ENCODE results near the gene FAM219B. TPM values are rescaled to one million over a fixed set of nuclear protein-coding genes. Genes with fewer than 3 reads are reported as not detected.
"Not testable (repeated sequence)": the region's sequence is repeated elsewhere in the genome, so short reads cannot be mapped to it uniquely, and the experiment has no call there.

Gene FAM219B
- total RNA-seq, 2 donors from 2014 or later, result 49.6 to 74.3 TPM

DNA sequence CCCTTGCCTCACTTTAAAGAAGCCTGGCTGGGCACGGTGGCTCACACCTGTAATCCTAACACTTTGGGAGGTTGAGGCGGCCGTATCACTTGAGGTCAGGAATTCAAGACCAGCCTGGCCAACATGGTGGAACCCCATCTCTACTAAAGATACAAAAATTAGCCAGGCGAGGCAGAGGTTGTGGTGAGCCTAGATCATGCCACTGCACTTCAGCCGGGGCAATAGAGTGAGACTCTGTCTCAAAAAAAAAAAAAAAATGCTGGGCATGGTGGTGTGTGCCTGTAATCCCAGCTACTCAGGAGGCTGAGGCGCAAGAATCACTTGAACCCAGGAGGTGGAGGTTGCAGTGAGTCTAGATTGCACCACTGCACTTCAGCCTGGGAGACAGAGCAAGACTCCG is 12.3 kb downstream of the FAM219B start:
- H3K4me1 Mint-ChIP-seq (ENCODE audit: low read depth in 2 of 2), result peaks cover 19 to 25% of the 10 kb centered on the region in 2 donors
- not testable (repeated sequence) for H3K36me3 Mint-ChIP-seq; H3K4me3 Mint-ChIP-seq; H3K27ac Mint-ChIP-seq; H3K27me3 Mint-ChIP-seq; H3K9me3 Mint-ChIP-seq; ATAC-seq; DNase-seq (ENCODE audit: low spot score)

DNA sequence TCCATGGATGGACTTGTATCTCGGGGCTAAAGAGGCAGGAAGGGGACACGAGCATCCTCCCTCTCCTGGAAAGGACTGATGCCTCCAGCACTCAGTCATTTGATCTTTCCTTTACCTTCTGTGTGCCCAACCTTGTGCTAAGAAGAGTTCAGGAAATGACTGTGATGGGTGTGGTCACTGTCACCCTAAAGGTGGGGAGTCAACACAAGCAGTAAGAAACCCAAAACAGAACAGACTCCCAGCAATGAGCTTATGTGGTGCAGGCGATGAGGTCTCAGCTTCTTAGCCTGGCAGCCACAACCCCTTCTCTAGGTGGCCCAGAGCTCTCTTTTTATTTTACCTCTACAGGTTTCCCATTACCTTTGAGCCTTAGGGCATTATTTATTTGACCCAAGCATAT is 13.0 kb downstream of the FAM219B start:
- peaks cover 24 to 32% of the 10 kb centered on the region in 2 donors for H3K4me1 Mint-ChIP-seq (ENCODE audit: low read depth in 2 of 2)

DNA sequence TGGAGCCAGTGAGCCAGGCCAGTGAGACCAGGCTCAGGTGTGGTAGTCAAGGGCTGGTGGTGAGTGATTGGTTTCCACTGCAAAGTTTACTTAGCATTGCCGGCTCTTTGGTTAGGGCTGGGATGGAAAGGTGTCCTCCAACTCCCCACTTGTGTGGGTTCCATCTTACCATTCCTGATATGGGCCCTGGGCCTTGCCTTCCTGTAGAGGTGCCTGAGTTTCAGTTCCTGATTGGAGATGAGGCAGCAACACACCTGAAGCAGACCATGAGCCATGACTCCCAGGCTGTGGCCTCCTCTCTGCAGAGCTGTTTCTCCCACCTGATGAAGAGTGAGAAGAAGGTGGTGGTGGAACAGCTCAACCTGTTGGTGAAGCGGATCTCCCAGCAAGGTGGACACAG is 13.7 kb downstream of the FAM219B start:
- H3K9me3 Mint-ChIP-seq, result no peaks in the 10 kb centered on the region
- peaks cover 4% of the 10 kb centered on the region for H3K36me3 Mint-ChIP-seq
- H3K4me3 Mint-ChIP-seq, result no peak overlapping the region
- ATAC-seq (no peak), DNase-seq (ENCODE audit: low spot score) (no peak)
- peaks cover 24 to 32% of the 10 kb centered on the region in 2 donors for H3K4me1 Mint-ChIP-seq (ENCODE audit: low read depth in 2 of 2)
- no peaks in the 10 kb centered on the region for H3K27me3 Mint-ChIP-seq
- no peak overlapping the region for H3K27ac Mint-ChIP-seq

More for the DNA sequence above, 13.0 kb downstream of the FAM219B start:
- ATAC-seq, result no peak
- H3K9me3 Mint-ChIP-seq, result no peaks in the 10 kb centered on the region
- peaks cover 4% of the 10 kb centered on the region for H3K36me3 Mint-ChIP-seq
- no peak for DNase-seq (ENCODE audit: low spot score)
- H3K4me3 Mint-ChIP-seq, result peak overlapping the region; percentile 47
- H3K27me3 Mint-ChIP-seq, result no peaks in the 10 kb centered on the region
- peak overlapping the region; percentile 68 to 85 for H3K27ac Mint-ChIP-seq

- ATAC-seq (no peak), DNase-seq (ENCODE audit: low spot score) (no peak)
- no peak overlapping the region for H3K4me3 Mint-ChIP-seq
- peaks cover 4% of the 10 kb centered on the region for H3K36me3 Mint-ChIP-seq
- no peaks in the 10 kb centered on the region for H3K9me3 Mint-ChIP-seq
- no peaks in the 10 kb centered on the region for H3K27me3 Mint-ChIP-seq
- peak overlapping the region in 1 of 2 donors; percentile 56 for H3K27ac Mint-ChIP-seq
- H3K4me1 Mint-ChIP-seq (ENCODE audit: low read depth in 2 of 2), result peaks cover 24 to 32% of the 10 kb centered on the region in 2 donors
Measured at GRCh38 chr15:74892313-74892712, 14.3 kb downstream of the FAM219B start.

DNA sequence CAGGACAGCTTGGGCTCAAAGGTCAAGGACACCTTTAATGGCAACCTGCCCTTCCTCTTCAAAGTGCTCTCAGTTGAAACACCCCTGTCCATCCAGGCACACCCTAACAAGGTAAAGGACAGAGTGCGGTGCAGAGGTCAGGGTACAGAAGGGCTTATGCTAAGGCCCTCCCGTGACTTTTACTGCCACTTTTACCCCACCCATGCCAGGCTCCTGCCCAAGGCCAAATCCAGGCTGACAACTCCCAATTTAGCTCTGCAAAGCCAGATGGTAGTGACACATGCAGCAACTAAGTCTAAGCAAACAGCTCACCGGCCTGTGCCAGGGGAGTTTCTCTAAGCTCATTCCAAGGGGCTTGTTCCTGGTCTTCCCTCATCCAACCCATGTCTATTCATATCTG is 15.2 kb downstream of the FAM219B start:
- Mint-ChIP-seq H3K36me3 (peaks cover 4% of the 10 kb centered on the region), H3K4me1 (ENCODE audit: low read depth in 2 of 2) (peaks cover 24 to 32% of the 10 kb centered on the region in 2 donors)

DNA sequence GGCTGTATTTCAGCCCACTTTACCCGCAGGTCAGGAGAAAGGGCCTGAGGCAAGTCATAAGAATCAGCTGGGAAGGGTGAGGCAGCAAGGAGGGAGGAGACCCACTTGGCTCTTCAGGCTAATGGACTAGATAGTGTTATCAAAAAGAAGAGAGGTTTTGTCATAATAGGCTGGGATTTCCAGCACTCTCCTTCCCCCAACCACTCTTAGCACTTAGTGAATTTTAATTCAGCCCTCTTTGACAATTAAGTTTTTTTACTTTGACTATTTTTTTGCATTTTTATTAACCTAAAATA is 16.0 kb downstream of the FAM219B start:
- no peaks in the 10 kb centered on the region for H3K27me3 Mint-ChIP-seq
- peaks cover 24 to 32% of the 10 kb centered on the region in 2 donors for H3K4me1 Mint-ChIP-seq (ENCODE audit: low read depth in 2 of 2)
- H3K4me3 Mint-ChIP-seq, result peak overlapping the region; percentile 97
- H3K9me3 Mint-ChIP-seq, result no peaks in the 10 kb centered on the region
- H3K36me3 Mint-ChIP-seq, result peaks cover 4% of the 10 kb centered on the region
- DNase-seq (ENCODE audit: low spot score) (no peak), ATAC-seq (no peak)
- H3K27ac Mint-ChIP-seq, result peak overlapping the region; percentile 85 to 90

More for the DNA sequence above, 15.2 kb downstream of the FAM219B start:
- no peaks in the 10 kb centered on the region for H3K27me3 Mint-ChIP-seq
- H3K27ac Mint-ChIP-seq, result peak overlapping the region; percentile 12 to 56
- DNase-seq (ENCODE audit: low spot score) (no peak), ATAC-seq (no peak)
- H3K4me3 Mint-ChIP-seq, result peak overlapping the region; percentile 21
- no peaks in the 10 kb centered on the region for H3K9me3 Mint-ChIP-seq

DNA sequence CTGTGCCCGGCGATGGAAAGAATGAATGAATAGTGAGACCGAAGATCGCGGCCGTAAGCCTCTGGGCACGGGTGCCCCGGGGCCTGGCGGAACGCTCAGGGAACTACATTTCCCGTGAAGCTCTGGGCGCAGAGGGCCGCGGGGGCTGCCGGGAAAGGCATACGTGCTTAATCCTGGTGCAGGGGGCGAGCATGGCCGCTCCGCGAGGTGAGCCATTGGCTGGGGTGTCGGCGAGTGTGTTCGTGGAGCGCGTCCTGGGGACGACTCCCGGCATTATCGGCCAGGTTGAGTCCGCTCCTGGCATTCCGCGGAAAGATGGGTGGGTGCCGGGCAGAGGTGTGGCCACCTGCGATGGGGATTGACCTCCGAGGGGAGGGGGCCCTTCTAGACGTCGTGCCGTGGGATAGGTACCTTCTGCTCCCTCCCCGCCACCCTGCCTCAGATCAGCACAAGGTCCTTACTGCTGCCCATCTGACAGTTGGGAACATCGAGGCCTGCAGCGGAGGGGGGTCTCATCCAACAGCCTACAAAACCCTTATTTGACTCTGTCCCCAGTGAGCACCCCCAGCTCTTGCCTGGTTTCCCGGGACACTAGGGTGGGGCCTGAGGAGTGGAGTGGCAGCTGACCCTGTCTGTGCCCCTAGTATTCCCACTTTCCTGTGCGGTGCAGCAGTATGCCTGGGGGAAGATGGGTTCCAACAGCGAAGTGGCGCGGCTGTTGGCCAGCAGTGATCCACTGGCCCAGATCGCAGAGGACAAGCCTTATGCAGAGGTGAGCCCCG is 16.6 kb downstream of the FAM219B start, which contains the start of gene MPI:
TSS of gene MPI (plus strand) at position 160 of the 782 bp plus-strand sequence. CDS start at position 192, 32 bp downstream.
- Mint-ChIP-seq H3K4me1 (ENCODE audit: low read depth in 2 of 2) (peaks cover 24 to 32% of the 10 kb centered on the region in 2 donors), H3K36me3 (peaks cover 4% of the 10 kb centered on the region), H3K27ac (peak within 1 kb of the TSS; percentile 85 to 90), H3K27me3 (no peaks in the 10 kb centered on the region), H3K9me3 (no peaks in the 10 kb centered on the region), H3K4me3 (peak within 1 kb of the TSS; percentile 97)
- DNase-seq (ENCODE audit: low spot score) (peak; percentile 89), ATAC-seq (peak; percentile 99)

- peaks cover 24 to 32% of the 10 kb centered on the region in 2 donors for H3K4me1 Mint-ChIP-seq (ENCODE audit: low read depth in 2 of 2)
- DNase-seq (ENCODE audit: low spot score), result no peak
- H3K27ac Mint-ChIP-seq, result peak overlapping the region; percentile 85 to 90
- no peaks in the 10 kb centered on the region for H3K27me3 Mint-ChIP-seq
- peak overlapping the region; percentile 97 for H3K4me3 Mint-ChIP-seq
- peaks cover 4% of the 10 kb centered on the region for H3K36me3 Mint-ChIP-seq
- no peaks in the 10 kb centered on the region for H3K9me3 Mint-ChIP-seq
- peak; percentile 8 to 15 for ATAC-seq
Measured at GRCh38 chr15:74889390-74889882, 17.2 kb downstream of the FAM219B start.

GRCh38 chr15:74888716-74889115 is 17.9 kb downstream of the FAM219B start:
- Mint-ChIP-seq H3K36me3 (peaks cover 2% of the 10 kb centered on the region), H3K27me3 (no peaks in the 10 kb centered on the region), H3K9me3 (no peaks in the 10 kb centered on the region), H3K4me3 (no peak overlapping the region), H3K4me1 (ENCODE audit: low read depth in 2 of 2) (peaks cover 21 to 29% of the 10 kb centered on the region in 2 donors), H3K27ac (peak overlapping the region in 1 of 2 donors; percentile 85)
- no peak for ATAC-seq
- no peak for DNase-seq (ENCODE audit: low spot score)

DNA sequence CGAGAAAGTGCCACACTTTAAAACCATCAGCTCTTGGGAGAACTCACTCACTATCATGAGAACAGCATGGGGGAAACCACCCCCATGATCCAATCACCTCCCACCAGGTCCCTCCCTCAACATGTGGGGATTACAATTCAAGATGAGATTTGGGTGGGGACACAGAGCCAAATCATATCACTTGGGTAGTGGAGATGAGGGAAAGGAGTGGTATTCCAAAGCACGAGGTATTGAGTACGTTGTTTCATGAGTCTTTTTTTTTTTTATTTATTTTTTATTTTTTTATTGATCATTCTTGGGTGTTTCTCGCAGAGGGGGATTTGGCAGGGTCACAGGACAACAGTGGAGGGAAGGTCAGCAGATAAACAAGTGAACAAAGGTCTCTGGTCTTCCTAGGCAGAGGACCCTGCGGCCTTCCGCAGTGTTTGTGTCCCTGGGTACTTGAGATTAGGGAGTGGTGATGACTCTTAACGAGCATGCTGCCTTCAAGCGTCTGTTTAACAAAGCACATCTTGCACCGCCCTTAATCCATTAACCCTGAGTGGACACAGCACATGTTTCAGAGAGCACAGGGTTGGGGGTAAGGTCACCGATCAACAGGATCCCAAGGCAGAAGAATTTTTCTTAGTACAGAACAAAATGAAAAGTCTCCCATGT is 19.0 kb downstream of the FAM219B start:
- DNase-seq (ENCODE audit: low spot score); H3K36me3 Mint-ChIP-seq; H3K27me3 Mint-ChIP-seq; H3K27ac Mint-ChIP-seq; H3K4me3 Mint-ChIP-seq; H3K9me3 Mint-ChIP-seq; ATAC-seq: not testable (repeated sequence)
- H3K4me1 Mint-ChIP-seq (ENCODE audit: low read depth in 2 of 2), result peaks cover 12 to 22% of the 10 kb centered on the region in 2 donors

- Mint-ChIP-seq H3K9me3 (no peaks in the 10 kb centered on the region), H3K36me3 (no peaks in the 10 kb centered on the region), H3K27me3 (no peaks in the 10 kb centered on the region), H3K27ac (no peak overlapping the region), H3K4me1 (ENCODE audit: low read depth in 2 of 2) (peaks cover 12 to 15% of the 10 kb centered on the region in 2 donors), H3K4me3 (no peak overlapping the region)
- no peak for ATAC-seq
- no peak for DNase-seq (ENCODE audit: low spot score)
Measured at GRCh38 chr15:74885461-74885860, 21.2 kb downstream of the FAM219B start.

- no peak for DNase-seq (ENCODE audit: low spot score)
- Mint-ChIP-seq H3K4me1 (ENCODE audit: low read depth in 2 of 2) (peaks cover 7 to 9% of the 10 kb centered on the region in 2 donors), H3K27ac (no peak overlapping the region), H3K36me3 (no peaks in the 10 kb centered on the region), H3K9me3 (no peaks in the 10 kb centered on the region), H3K4me3 (no peak overlapping the region), H3K27me3 (no peaks in the 10 kb centered on the region)
- no peak for ATAC-seq
Measured at GRCh38 chr15:74884428-74885223, 22.0 kb downstream of the FAM219B start.

GRCh38 chr15:74882528-74882927 is 24.1 kb downstream of the FAM219B start:
- DNase-seq (ENCODE audit: low spot score) (no peak), ATAC-seq (no peak)
- Mint-ChIP-seq H3K9me3 (no peaks in the 10 kb centered on the region), H3K4me3 (no peak overlapping the region), H3K27ac (no peak overlapping the region), H3K27me3 (no peaks in the 10 kb centered on the region), H3K36me3 (no peaks in the 10 kb centered on the region), H3K4me1 (ENCODE audit: low read depth in 2 of 2) (no peaks in the 10 kb centered on the region)
